Vagina (tissue), 2 donors: ENCODE data around the gene RAB3IL1.

Experiments used
- POLR2A ChIP-seq, 2 donors: fragments of 450-650 bp; IDR thresholded peaks; one replicate each; pipeline ENCODE4 v1.6.1; 2017; ENCODE audit warnings: antibody characterized with exemption in 2 of 2, mild to moderate bottlenecking in 2 of 2, moderate library complexity in 2 of 2
- TF ChIP-seq, protein P1 (sequence below), 3 experiments: fragments of 450-650 bp in 2 of 3; fragments of 200-600 bp in 1 of 3; sonication (generic) in 1 of 3; IDR thresholded peaks; one replicate each; pipeline ENCODE4 v1.5.1; 2017 to 2019; ENCODE audit warnings: antibody characterized with exemption in 3 of 3, mild to moderate bottlenecking in 2 of 3, moderate library complexity in 2 of 3

DNA sequence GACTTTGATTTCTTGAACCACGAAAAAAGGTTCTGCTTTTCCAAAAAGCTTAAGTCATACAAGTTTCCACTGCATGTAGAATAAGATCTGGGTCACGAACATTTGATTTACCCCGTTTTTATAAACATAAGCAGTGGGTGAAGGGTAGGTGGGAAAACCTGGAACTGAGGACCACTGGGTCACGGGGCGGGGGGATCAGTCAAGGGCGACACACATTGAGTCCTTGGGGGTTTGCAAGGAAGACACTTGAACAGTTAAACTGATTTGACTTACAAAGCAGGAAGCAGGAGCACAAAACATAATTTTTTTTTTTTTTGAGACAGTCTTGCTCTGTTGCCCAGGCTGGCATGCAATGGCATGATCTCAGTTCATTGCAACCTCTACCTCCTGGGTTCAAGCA, 36.9 kb downstream of the RAB3IL1 start:
- TF ChIP-seq, protein P1, sequence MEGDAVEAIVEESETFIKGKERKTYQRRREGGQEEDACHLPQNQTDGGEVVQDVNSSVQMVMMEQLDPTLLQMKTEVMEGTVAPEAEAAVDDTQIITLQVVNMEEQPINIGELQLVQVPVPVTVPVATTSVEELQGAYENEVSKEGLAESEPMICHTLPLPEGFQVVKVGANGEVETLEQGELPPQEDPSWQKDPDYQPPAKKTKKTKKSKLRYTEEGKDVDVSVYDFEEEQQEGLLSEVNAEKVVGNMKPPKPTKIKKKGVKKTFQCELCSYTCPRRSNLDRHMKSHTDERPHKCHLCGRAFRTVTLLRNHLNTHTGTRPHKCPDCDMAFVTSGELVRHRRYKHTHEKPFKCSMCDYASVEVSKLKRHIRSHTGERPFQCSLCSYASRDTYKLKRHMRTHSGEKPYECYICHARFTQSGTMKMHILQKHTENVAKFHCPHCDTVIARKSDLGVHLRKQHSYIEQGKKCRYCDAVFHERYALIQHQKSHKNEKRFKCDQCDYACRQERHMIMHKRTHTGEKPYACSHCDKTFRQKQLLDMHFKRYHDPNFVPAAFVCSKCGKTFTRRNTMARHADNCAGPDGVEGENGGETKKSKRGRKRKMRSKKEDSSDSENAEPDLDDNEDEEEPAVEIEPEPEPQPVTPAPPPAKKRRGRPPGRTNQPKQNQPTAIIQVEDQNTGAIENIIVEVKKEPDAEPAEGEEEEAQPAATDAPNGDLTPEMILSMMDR (IDR thresholded peaks at IDR 0.05): no peak
- no peak for TF ChIP-seq POLR2A (IDR thresholded peaks at IDR 0.05)
